HepG2 (cell line): Measurements from ENCODE around the gene AGAP1. TPM values are rescaled to one million over a fixed set of nuclear protein-coding genes. Genes with fewer than 3 reads are reported as not detected.
A peak's percentile ranks its signal among the peaks of the same experiment; 100 is the strongest.

Source experiments
- ATAC-seq: fragments of 200-7000 bp; cut with Tn5 transposase; 3 replicates; pipeline ENCODE4 v1.9.1; 2020; ENCODE audit warnings: mild to moderate bottlenecking, moderate library complexity
- BruUV-seq: library from RNA; stranded (reverse); fragments of 400-500 nt; replicated peaks from 2 replicates; lab custom pipeline; 2021; lab: Mats Ljungman, UMichigan
- CTCF ChIA-PET: fragments of 300-600 bp; formaldehyde crosslinking; extraction: SDS; loops from one replicate; lab custom pipeline; 2021; ENCODE audit warnings: low total read pairs, inconsistent platforms, low intra/inter-chr PET ratio; lab: Yijun Ruan, JAX
- POLR2A ChIA-PET: fragments of 350-600 bp; sonication (Branson Sonifier 250); formaldehyde crosslinking; loops from one replicate; lab custom pipeline; 2020; ENCODE audit warnings: antibody characterized with exemption, inconsistent platforms; lab: Yijun Ruan, JAX
- DNase-seq: peaks from one replicate; pipeline ENCODE4 v3.0.0-alpha.2; 2015; ENCODE audit warnings: low spot score
- FAIRE-seq: peaks from 3 replicates; lab custom pipeline; 2011; peaks lifted over from hg19 to GRCh38; lab: Jason Lieb, UNC
- H2AFZ ChIP-seq: one replicate; pipeline ENCODE4 v1.6.1; 2011; ENCODE audit warnings: low read length, inconsistent platforms
- H3K27ac ChIP-seq: fragments of 300-600 bp; 3 replicates; pipeline ENCODE4 v1.8.0; 2011; ENCODE audit warnings: mixed run types, mild to moderate bottlenecking, mixed read lengths, low read length, inconsistent platforms; ENCODE audit not compliant: insufficient read depth; ENCODE audit errors: extremely low read length
- H3K27me3 ChIP-seq, 2 experiments: fragments of 200-600 bp in 1 of 2; 2 replicates in 1 of 2; 3 replicates in 1 of 2; pipeline versions ENCODE4 v1.6.0 to v1.8.0; 2011; ENCODE audit warnings: low read length in 2 of 2, mild to moderate bottlenecking in 2 of 2, moderate library complexity in 2 of 2, inconsistent platforms in 1 of 2; ENCODE audit not compliant: insufficient read depth in 2 of 2, control insufficient read depth in 1 of 2
- H3K36me3 ChIP-seq, 2 experiments: fragments of 200-600 bp in 1 of 2; replicated peaks in 1 of 2; 2 replicates in 1 of 2; 3 replicates in 1 of 2; pipeline versions ENCODE4 v1.5.1 to v1.8.0; 2011; ENCODE audit warnings: low read length in 2 of 2, inconsistent platforms in 1 of 2; ENCODE audit not compliant: insufficient read depth in 2 of 2, control insufficient read depth in 1 of 2
- H3K4me1 ChIP-seq: 2 replicates; pipeline ENCODE4 v1.5.1; 2012; ENCODE audit warnings: low read length, inconsistent platforms; ENCODE audit not compliant: insufficient read depth
- H3K4me2 ChIP-seq: 2 replicates; pipeline ENCODE4 v1.6.0; 2011; ENCODE audit warnings: low read depth, low read length, inconsistent platforms
- H3K4me3 ChIP-seq, 3 experiments: fragments of 200-600 bp in 1 of 3; sonication (generic), shearing (Covaris generic) in 1 of 3; replicated peaks in 1 of 3; 2 replicates each; pipeline ENCODE4 v1.5.1; 2011 to 2016; ENCODE audit warnings: low read length in 3 of 3, inconsistent platforms in 2 of 3, low read depth in 2 of 3, mild to moderate bottlenecking in 2 of 3, control low read depth in 1 of 3, mixed read lengths in 1 of 3; ENCODE audit not compliant: insufficient read depth in 1 of 3
- H3K79me2 ChIP-seq: one replicate; pipeline ENCODE4 v1.6.1; 2011; ENCODE audit warnings: low read length, inconsistent platforms; ENCODE audit not compliant: insufficient read depth
- H3K9ac ChIP-seq: 2 replicates; pipeline ENCODE4 v1.6.0; 2011; ENCODE audit warnings: mild to moderate bottlenecking, low read depth, low read length, inconsistent platforms; ENCODE audit not compliant: insufficient read depth
- H3K9me3 ChIP-seq: 2 replicates; pipeline ENCODE4 v1.5.1; 2012; ENCODE audit warnings: mild to moderate bottlenecking, low read length
- H4K20me1 ChIP-seq: 2 replicates; pipeline ENCODE4 v1.6.0; 2011; ENCODE audit warnings: inconsistent platforms, mild to moderate bottlenecking, low read length, moderate library complexity; ENCODE audit not compliant: insufficient read depth
- ISX ChIP-seq: sonication (generic); formaldehyde crosslinking; conservative IDR thresholded peaks from 2 replicates; pipeline ENCODE4 v1.5.0; 2020; ENCODE audit warnings: missing genetic modification reagents
- KAT8 ChIP-seq: IDR thresholded peaks from 2 replicates; pipeline ENCODE4 v1.6.1; 2016; ENCODE audit warnings: missing genetic modification reagents, missing compliant biosample characterization
- MXD4 ChIP-seq: IDR thresholded peaks from 2 replicates; pipeline ENCODE4 v1.6.1; 2016; ENCODE audit warnings: mild to moderate bottlenecking, missing biosample characterization, missing genetic modification reagents
- POLR2AphosphoS5 ChIP-seq: IDR thresholded peaks from 2 replicates; pipeline ENCODE4 v1.6.1; 2012; ENCODE audit warnings: low read depth, low read length
- SMC3 ChIP-seq: IDR thresholded peaks from 2 replicates; pipeline ENCODE4 v1.6.1; 2011; ENCODE audit warnings: low read length, improper control_type of control experiment
- SRSF1 ChIP-seq: fragments of 200-400 bp; formaldehyde crosslinking; optimal IDR thresholded peaks from 2 replicates; pipeline ENCODE3; 2017; ENCODE audit warnings: mild to moderate bottlenecking, low read depth, low read length, moderate library complexity
- THYN1 ChIP-seq: sonication (generic); formaldehyde crosslinking; IDR thresholded peaks from 2 replicates; pipeline ENCODE4 v1.8.1; 2023; ENCODE audit warnings: low read depth, mild to moderate bottlenecking, moderate library complexity, missing genetic modification reagents, borderline replicate concordance
- U2AF2 ChIP-seq: fragments of 200-400 bp; formaldehyde crosslinking; IDR thresholded peaks from 2 replicates; pipeline ENCODE4 v1.6.1; 2017; ENCODE audit warnings: low read depth, mild to moderate bottlenecking, low read length
- ZNF235 ChIP-seq: sonication (generic); formaldehyde crosslinking; IDR thresholded peaks from 2 replicates; pipeline ENCODE4 v1.8.1; 2023; ENCODE audit warnings: mild to moderate bottlenecking, missing genetic modification reagents, borderline replicate concordance
- ZNF260 ChIP-seq: sonication (generic); formaldehyde crosslinking; IDR thresholded peaks from 2 replicates; pipeline ENCODE4 v1.4.0; 2020; ENCODE audit warnings: missing genetic modification reagents, low read depth, mild to moderate bottlenecking, borderline replicate concordance
- ZNF30 ChIP-seq: sonication (generic); formaldehyde crosslinking; IDR thresholded peaks from 2 replicates; pipeline ENCODE4 v1.5.0; 2020; ENCODE audit warnings: mild to moderate bottlenecking, missing genetic modification reagents
- ZNF773 ChIP-seq: sonication (generic); formaldehyde crosslinking; IDR thresholded peaks from 2 replicates; pipeline ENCODE4 v1.4.0; 2020; ENCODE audit warnings: missing genetic modification reagents, borderline replicate concordance
- ZNF775 ChIP-seq: sonication (generic); formaldehyde crosslinking; IDR thresholded peaks from 2 replicates; pipeline ENCODE4 v1.4.0; 2020; ENCODE audit warnings: missing genetic modification reagents, mild to moderate bottlenecking, moderate library complexity, borderline replicate concordance
- WGBS: methylation state at CpG from one replicate; pipeline ENCODE4 v1.1.6; 2017; ENCODE audit warnings: low lambda C conversion rate; 5-methylcytosine and 5-hydroxymethylcytosine counted together
- in situ Hi-C: cut with HindIII; loops from 2 replicates; pipeline ENCODE4 v1.10.0; 2017; ENCODE audit warnings: low pct_unique_long_range_greater_than_20kb; ENCODE audit not compliant: extremely low pct_ligation_motif_present
- intact Hi-C: fragments of 100-400 bp; cut with micrococcal nuclease; formaldehyde crosslinking; loops from one replicate; pipeline ENCODE4 v1.10.0; 2022; ENCODE audit not compliant: unreplicated experiment
- polyA plus RNA-seq, 8 experiments: library from polyadenylated mRNA; depleted of rRNA in 3 of 8; stranded (reverse) in 7 of 8; unstranded in 1 of 8; fragments of >200 nt; fragmentation: Illumina TruSeq in 4 of 8; extraction: Trizol in 4 of 8; gene quantifications; 2 replicates each; pipeline versions ENCODE4 v1.2.1 to v1.2.3, GENCODE V29; 2011 to 2016; ENCODE audit warnings: low read depth in 4 of 8, missing spikeins in 1 of 8, mixed read lengths in 1 of 8; ENCODE audit not compliant: insufficient read depth in 1 of 8
- total RNA-seq, 5 experiments: library from RNA; depleted of rRNA; stranded (reverse); fragments of >200 nt; fragmentation: Illumina TruSeq; extraction: Trizol; gene quantifications; 2 replicates each; pipeline ENCODE4 v1.2.3, GENCODE V29; 2016; ENCODE audit warnings: low read depth in 1 of 5
- TF ChIP-seq, protein P1 (sequence below): sonication (generic); formaldehyde crosslinking; IDR thresholded peaks from 2 replicates; pipeline ENCODE4 v1.5.1; 2020; ENCODE audit warnings: missing genetic modification reagents, mild to moderate bottlenecking, borderline replicate concordance
- TF ChIP-seq, protein P2 (sequence below): sonication (generic); formaldehyde crosslinking; IDR thresholded peaks from 2 replicates; pipeline ENCODE4 v1.4.0; 2020; ENCODE audit warnings: missing genetic modification reagents
- TF ChIP-seq, protein P3 (sequence below): sonication (generic); formaldehyde crosslinking; IDR thresholded peaks from 2 replicates; pipeline ENCODE4 v1.5.0; 2020; ENCODE audit warnings: mild to moderate bottlenecking, missing genetic modification reagents

AGAP1 gene
- total and polyA plus RNA-seq, 2 of the 13 experiments (the other 11 are each of a cell fraction or from before 2014, with no cell fraction given) = 21.2 to 32.7 TPM

DNA sequence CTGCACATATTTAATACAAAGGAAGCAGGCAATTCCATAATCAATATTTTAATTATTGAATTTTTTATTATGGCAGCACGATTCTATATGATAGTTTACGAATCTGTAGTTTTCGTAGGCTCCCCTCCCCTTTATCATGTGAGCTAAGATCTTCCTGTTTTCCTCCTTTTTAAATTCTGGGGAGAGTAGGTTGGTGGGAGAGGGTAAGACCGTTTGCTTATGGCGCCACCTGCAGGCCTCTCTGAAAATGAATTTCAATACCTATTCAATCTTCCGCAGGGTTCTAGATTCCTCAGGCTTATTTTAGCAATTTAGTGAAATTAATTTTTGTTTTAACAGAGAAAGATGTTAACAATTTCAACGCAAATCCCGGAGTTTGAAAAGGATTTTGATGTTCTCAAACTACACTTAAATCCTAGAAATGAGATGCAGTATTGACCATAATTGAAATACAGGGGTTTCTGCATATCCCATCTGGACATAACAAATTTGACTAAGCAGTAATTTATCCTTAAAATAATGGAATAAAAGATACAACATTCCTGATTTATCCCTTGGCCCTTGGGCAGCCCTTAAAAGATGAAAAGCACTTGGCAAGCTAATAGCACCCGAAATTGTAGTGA is 687.1 kb downstream of the AGAP1 start:
- intact Hi-C loops = loop anchor here (1.0 kb wide), 3 partner anchors 245 to 415 kb away; no protein-coding TSS in a partner anchor
- Histone ChIP-seq H2AFZ (no peak overlapping the region), H3K27ac (no peak overlapping the region), H3K9ac (no peak overlapping the region), H3K36me3 (no peaks in the 10 kb centered on the region), H4K20me1 (no peaks in the 10 kb centered on the region; the same call in 1 of the 2 replicates), H3K4me3 (no peak overlapping the region), H3K27me3 (peaks cover 0 to 34% of the 10 kb centered on the region in 2 experiments; a peak in 3 of 5 replicates), H3K4me1 (0 out of 2 replicates have a peak, but pooled peaks cover 9% of the 10 kb centered on the region), H3K79me2 (no peaks in the 10 kb centered on the region), H3K9me3 (no peaks in the 10 kb centered on the region), H3K4me2 (no peak overlapping the region)
- FAIRE-seq (peak; percentile 67), ATAC-seq (peak; percentile 28; the same call in 2 of the 3 replicates), DNase-seq (peak; percentile 60)
- 4% methylated on average over 9 of the region's 9 CpGs for WGBS
- in situ Hi-C loops = no loop called here
- ChIA-PET CTCF (interaction anchor here (0.7 to 3.6 kb wide), 7 partner anchors 37 to 415 kb away, joined by 3 to 39 read pairs (median 6); no protein-coding TSS in a partner anchor), POLR2A (no interaction called here)
- BruUV-seq = no TSS peak
- TF ChIP-seq SRSF1 (no peak), ZNF773 (CRISPR knock-in tag) (no peak), ZNF30 (CRISPR knock-in tag) (no peak), U2AF2 (no peak), POLR2AphosphoS5 (no peak), ZNF775 (CRISPR knock-in tag) (no peak), MXD4 (CRISPR knock-in tag) (no peak), THYN1 (CRISPR knock-in tag) (no peak), SMC3 (peak; percentile 83), ZNF260 (no peak), KAT8 (CRISPR knock-in tag) (no peak), ZNF235 (CRISPR knock-in tag) (no peak), ISX (CRISPR knock-in tag) (no peak)
- TF ChIP-seq, protein P1, sequence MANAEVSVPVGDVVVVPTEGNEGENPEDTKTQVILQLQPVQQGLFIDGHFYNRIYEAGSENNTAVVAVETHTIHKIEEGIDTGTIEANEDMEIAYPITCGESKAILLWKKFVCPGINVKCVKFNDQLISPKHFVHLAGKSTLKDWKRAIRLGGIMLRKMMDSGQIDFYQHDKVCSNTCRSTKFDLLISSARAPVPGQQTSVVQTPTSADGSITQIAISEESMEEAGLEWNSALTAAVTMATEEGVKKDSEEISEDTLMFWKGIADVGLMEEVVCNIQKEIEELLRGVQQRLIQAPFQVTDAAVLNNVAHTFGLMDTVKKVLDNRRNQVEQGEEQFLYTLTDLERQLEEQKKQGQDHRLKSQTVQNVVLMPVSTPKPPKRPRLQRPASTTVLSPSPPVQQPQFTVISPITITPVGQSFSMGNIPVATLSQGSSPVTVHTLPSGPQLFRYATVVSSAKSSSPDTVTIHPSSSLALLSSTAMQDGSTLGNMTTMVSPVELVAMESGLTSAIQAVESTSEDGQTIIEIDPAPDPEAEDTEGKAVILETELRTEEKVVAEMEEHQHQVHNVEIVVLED = no peak
- TF ChIP-seq, protein P2, sequence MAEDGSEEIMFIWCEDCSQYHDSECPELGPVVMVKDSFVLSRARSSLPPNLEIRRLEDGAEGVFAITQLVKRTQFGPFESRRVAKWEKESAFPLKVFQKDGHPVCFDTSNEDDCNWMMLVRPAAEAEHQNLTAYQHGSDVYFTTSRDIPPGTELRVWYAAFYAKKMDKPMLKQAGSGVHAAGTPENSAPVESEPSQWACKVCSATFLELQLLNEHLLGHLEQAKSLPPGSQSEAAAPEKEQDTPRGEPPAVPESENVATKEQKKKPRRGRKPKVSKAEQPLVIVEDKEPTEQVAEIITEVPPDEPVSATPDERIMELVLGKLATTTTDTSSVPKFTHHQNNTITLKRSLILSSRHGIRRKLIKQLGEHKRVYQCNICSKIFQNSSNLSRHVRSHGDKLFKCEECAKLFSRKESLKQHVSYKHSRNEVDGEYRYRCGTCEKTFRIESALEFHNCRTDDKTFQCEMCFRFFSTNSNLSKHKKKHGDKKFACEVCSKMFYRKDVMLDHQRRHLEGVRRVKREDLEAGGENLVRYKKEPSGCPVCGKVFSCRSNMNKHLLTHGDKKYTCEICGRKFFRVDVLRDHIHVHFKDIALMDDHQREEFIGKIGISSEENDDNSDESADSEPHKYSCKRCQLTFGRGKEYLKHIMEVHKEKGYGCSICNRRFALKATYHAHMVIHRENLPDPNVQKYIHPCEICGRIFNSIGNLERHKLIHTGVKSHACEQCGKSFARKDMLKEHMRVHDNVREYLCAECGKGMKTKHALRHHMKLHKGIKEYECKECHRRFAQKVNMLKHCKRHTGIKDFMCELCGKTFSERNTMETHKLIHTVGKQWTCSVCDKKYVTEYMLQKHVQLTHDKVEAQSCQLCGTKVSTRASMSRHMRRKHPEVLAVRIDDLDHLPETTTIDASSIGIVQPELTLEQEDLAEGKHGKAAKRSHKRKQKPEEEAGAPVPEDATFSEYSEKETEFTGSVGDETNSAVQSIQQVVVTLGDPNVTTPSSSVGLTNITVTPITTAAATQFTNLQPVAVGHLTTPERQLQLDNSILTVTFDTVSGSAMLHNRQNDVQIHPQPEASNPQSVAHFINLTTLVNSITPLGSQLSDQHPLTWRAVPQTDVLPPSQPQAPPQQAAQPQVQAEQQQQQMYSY = no peak
- TF ChIP-seq, protein P3, sequence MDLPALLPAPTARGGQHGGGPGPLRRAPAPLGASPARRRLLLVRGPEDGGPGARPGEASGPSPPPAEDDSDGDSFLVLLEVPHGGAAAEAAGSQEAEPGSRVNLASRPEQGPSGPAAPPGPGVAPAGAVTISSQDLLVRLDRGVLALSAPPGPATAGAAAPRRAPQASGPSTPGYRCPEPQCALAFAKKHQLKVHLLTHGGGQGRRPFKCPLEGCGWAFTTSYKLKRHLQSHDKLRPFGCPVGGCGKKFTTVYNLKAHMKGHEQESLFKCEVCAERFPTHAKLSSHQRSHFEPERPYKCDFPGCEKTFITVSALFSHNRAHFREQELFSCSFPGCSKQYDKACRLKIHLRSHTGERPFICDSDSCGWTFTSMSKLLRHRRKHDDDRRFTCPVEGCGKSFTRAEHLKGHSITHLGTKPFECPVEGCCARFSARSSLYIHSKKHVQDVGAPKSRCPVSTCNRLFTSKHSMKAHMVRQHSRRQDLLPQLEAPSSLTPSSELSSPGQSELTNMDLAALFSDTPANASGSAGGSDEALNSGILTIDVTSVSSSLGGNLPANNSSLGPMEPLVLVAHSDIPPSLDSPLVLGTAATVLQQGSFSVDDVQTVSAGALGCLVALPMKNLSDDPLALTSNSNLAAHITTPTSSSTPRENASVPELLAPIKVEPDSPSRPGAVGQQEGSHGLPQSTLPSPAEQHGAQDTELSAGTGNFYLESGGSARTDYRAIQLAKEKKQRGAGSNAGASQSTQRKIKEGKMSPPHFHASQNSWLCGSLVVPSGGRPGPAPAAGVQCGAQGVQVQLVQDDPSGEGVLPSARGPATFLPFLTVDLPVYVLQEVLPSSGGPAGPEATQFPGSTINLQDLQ (CRISPR knock-in tag) = no peak
